NCI-H446 treated with DMSO at 0.1 percent for 48 hours (cell line): ENCODE results near the gene ZNF618.

Experiments
- DNase-seq: peaks from one replicate; lab custom pipeline; 2025; lab: John Stamatoyannopoulos, UW

The ZNF618 gene

DNA sequence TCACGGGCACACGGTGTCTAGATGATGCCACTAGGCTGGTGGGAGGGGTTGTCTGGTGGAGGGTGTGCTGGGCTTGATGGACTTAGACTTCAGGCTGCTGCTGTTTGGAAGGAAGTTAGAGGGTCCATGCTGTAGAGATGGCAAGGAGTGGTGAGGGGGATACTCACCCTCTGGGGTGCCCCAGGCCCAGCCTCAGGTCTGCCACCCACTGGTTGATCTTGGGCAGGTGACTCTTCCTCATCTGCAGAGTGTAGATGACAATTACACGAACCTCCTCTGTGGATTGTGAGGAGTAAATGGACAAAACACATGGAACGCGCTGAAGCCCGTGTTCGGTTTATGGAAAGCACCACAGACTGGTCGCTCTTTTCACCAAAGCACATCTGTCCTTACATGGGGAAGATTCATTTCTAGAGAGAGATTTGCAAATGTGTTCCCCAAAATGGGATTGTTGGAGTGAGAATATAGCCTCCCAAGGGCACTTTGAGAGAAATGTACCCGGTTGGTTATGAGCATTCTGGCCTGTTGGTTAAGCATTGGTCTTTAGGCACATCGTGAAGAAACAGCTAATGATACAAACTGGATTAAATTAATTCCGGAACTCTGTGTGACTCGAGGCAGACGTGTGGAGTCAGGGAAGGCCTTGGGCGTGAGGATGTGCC, 58.2 kb downstream of the ZNF618 start:
- no peak for DNase-seq

DNA sequence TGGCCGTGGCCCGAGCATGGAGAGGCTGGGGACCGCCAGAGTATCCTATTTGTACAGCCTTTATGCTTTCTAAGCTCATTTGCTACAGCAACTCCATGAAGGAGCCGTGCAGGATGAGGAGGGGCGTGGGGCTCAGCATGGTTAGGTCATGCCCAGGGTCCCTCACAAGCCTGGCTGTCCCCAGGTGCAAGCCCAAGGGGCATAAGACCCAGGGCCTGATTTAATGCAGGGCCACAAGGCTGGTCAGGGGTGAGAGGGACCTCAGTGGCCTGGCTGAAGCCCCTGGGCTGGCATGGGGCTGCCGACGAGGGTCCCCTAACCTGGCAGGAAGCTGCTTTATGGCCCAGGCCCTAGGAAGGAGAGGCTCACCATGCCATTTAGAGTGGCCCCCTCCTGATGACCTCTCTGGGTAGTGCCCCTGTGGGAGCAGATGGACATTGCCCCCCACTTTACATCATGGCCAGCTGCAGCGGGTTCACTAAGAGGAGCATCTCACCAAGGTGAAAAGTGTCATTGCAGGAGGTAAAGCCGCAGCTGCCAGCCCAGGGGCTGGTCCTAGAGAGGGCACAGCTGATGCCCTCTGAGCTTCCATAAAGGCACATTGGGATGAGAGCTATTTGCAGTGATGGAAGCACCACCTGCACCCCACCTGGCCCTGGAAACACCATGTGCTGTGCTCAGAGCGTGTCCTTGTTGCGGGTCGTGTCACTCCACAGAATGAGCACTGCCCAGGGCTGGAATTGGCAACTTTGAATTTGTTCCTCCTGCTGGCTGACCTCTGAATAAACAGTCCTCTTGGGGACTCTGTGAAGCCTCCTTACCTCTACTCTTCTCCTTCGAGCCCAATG, 58.9 kb downstream of the ZNF618 start:
- DNase-seq = no peak

DNA sequence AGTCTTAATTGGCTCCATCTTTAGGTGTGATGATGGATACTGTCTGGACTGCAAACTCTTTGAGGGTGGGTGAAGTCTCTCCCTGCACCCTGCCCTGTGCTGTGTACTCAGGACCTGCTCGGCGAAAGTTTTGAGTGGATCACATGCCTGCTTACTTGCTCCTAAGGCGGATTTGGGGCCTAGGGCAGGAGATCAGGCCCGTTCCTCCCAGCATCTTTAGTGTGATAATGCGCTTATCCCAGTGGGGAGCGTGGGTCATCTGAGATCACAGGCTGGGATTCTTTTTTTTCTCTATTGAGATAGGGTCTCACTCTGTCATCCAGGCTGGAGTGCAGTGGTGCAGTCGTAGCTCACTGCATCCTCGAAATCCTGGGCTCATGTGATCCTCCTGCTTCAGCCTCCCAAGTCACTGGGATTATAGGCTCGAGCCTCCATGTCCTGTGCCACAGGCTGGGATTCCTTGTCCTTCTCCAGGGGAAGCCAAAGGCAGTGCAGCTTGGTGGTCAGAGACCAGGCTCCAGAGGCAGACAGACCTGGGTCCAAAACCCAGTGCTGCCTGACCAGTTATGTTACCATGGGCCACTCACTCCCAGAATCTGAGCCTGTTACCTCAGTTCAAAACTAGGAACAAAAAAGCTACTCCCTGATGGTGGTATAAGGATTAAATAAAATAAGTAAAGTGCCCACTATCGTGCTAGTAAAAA, 59.7 kb downstream of the ZNF618 start:
- DNase-seq = no peak

DNA sequence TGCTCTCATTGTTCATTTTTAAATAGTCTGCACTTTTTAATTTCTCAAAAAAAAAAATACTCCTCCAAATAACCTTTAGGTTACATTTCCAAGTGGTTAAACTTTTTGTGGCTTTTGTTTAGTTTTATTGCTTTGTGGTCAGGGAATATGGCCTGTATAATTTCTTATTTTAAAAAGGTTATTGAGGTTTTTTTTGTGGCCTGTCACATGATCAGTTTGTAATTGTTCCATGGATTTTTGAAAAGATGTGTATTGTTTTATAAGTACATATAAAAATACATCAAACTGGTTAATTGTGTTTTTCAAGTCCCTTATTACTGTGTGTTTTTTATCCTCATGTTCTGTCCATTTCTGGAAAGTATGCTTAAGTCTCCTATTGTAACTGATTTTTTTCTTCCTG, 64.0 kb downstream of the ZNF618 start:
- DNase-seq = no peak

DNA sequence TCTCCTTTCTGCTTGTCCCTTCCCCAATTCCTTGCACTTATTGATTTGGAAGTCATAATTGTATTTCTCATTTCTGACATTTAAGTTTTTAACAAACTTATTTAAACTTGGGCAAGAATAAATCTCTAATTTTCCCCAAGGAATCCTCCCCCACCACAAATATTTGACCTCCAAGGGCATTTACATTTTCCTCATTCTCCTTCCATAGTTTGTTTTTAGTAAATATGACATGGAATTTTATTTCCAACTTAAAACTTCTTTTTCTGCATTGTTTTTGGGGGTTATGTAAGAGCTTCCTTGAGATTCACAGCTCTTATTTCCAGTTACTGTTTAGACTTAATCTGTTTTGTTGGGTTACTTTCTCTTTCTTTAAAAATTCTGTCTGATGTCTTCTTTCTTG, 64.9 kb downstream of the ZNF618 start:
- no peak for DNase-seq

DNA sequence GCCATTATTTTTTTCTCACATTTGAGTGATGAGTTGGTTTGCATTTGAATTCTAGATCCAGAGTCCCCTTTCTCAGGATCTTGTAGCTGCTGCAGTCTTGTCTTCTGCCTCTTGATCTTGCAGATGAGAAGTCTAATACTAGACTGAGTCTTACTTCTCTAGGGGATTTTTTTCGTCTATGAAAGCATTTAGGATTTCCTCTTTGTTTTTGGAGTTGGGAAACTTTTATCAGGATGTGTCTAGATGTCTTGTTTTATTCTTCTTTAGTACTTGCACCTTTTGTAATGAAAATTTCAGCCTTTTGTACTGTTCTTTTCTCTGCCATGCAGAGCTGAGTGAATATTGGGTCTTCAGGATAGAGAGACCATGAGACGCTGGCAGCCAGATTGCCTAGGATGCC, 65.4 kb downstream of the ZNF618 start:
- no peak for DNase-seq

DNA sequence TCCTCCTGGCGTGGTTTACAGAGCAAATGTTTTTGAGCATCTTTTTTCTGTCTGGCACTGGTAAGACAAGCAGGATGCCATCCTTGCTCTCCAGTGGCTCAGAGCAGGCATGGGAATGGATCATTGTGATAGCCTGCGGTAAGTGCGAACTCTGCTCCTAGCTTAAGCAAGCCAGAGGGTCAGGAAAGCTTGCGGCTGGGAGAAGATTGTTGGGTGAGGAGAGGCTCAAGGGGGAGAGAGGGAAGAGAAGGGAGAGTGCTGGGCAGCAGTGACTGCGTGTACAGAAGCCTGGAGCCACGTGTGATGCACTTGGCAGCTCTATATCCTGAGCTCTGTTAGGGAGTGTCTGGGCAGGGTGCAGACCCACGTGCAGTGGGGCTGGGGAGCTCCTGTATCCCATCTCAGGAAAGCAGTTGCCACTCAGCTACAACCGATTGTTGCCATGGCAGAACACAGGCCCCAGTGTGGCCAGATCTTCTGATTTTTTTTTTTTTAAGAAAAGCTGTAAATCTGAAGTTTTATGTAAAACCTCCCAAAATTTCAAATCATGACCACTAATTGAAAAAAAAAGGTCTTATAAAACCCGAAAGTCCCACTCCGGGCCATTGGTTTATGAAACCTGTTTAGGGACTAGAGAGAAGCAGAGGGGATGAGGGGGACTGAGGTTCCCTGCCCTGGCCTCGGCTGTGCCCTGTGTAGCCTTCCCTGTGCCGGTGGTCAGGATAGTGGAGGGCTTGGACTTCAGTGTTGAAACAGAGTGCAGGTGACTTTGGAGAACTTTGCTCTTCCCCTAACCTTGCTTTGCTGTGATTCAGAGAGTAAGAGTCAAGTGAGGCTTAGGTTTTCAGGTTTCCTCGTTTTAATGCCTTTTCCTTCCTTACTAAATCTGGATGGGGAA, 67.3 kb downstream of the ZNF618 start:
- DNase-seq = no peak

DNA sequence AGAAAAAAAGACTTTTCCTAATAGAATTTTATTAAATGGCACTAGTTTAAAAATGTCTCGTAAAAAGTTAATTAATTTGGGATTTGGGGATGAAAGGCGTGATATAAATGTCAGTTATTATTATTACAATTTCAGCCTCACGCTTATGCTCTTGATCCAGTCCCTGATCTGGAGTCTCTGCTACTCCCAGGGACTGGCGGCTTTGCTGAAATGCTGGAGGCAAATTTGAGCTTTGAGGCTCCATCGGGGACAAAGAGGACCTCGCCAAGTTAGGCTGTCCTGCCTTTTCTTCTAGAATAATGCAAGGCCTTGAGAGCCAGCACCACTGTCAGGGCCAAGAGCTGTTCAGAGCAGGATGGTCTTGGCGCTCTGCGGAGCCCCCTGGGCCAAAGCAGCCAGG, 69.7 kb downstream of the ZNF618 start:
- DNase-seq = no peak

DNA sequence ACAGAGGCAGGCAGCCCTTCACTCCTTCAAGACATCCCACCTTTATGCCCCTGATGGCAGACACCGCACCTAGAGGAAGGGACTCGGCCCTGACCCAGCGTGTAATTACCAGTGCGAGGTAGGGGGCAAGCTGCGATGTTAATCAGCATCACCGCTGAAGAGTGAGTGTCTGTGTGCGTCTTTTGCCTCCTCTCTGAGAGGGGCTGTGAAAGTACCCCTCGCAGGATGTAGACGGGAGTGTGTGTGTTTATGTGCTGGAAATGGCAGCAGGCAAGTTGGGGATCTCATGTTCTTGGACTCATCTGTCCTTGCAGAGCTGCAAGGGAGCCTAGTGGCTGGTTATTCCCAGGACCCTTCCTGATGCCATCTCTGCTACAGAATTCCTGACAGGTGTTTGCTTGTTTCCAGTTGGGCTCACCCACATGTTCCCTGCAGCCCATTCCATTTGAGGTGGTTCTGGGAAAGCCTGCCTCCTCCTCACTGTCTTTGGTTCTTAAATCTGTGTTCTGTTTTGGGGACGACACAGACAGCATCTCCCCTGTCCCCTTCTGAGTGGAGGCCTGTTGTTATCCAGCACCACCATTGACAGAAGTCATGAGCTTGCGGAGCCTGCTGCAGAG, 70.5 kb downstream of the ZNF618 start:
- no peak for DNase-seq

DNA sequence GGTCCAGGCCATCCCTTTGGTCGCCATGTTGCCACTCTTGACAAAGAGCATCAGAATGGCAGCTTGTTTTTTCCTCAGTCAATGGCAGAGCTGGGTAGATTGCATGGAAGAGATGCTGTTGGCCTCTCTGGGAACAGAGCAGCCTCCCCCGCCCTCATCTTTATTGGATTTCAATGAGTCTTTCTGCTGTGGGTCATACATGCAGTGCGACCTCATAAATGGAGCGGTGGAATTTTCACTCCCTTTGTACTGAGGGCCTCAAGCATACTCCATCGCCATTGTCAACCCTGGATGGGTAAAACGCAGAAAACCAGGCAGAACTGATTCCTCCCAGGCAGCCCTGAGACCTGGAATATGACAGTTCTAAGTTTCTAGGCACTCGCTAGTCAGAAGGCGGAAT, 71.8 kb downstream of the ZNF618 start:
- DNase-seq = no peak

DNA sequence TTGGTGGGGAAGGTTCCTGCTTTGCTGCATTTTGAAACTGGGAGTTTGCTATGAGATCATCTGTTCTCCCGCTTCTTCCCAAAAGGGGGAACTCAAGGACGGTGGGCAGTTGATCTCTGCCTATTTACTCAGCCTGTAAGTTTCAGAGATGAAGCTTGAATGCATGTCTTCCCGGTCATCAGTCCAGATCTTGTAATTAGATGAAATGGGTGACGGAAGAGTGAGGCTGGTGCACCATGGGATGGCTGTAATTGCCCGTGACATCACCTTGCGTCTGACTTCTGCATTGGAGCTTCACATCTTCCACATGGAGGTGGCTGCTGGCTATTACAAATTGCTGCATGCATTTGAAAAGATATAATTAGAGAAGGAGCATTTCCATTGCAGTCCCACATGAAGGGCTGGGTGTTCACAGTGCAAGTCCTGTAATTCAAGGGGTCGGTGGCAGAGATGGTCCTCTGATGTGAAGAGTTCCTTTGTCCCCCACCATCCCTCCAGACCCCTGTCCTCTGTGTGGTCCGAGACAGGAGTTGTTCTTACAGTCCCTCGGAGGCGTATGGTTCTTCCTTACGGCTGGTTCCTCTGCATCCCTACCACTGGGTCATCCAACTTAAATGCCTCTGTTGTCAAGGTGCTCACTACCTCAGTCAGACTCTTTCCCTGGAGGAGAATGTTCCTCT, 72.9 kb downstream of the ZNF618 start:
- no peak for DNase-seq

DNA sequence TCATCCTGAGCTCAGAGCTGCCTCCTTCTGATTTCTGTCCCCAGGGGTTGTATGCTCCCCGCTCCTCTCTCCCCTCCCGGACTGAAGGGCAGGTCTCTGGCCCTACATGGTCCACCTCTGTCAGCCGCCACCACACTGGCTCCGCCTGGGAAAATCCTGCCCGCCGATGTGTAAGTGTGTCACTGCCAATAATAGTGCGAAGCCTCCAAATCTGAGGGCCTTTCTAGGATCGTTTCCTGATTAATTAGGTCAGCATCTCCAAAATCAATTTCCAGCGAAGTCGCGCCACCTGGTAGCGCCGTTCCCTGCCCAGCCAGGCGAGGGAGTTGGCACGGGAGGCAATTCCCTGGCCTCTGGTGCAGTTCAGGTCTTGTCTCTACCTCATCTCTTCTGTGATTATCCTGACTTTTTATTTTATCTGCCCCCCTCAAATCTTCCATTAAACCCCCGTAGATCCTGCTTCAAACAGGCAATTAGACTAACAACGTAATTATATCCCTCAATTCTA, 73.5 kb downstream of the ZNF618 start:
- DNase-seq = no peak

DNA sequence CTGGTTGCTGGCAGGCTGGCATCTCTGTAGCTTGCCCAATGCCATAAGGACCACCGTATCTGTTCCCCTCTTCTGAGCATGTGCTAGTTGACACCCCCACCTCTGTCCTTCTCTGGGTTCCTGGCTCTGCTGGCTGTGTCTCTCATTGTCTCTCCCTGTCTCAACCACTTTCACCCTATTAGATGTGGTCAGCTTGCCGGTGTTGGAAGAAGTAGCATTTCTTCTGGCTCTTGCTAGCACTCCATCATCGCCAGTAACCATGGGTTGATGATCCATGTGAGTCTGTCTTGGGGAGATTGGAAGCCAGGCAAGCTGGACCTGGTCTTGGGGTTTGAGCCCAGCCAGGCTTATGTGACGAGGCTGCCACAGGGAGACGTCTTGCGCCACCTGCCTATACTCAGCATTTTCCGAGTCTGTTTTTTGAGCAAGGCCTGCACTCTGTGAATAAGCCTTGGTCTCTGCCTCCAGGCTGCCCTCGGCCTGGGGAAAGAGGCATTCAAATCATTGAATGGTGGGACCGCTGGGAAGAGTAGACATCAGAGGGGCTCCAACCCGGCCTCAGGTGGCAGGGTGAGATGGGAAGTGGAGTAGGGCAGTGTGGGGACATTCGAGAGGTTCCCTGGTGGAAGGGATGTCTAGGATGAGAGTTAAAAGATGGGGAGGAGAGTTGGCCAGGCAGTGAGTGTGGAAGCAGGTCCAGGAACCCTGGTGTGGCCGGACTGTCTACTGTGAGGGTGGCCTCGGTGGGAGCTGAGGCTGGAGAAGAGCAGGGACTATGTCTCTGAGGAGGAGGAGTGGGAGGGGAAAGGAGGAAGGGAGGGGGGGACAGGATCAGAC, 74.3 kb downstream of the ZNF618 start:
- no peak for DNase-seq

DNA sequence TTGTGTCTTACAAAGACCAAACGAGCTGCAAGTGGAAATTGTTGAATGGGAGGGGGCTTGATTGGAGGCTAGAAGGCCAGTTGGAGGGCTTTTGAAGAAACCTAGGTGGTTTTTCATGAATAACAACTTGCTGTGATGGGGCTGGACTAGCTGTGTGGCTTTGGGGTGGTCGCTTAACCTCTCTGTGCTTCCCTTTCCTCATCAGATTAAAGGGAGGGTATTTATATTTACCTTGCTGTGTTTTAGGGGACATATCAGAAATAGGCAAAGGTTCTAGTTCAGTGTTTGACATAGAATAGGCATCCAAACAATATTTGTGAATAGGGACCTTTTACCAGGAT, 74.9 kb downstream of the ZNF618 start:
- no peak for DNase-seq

DNA sequence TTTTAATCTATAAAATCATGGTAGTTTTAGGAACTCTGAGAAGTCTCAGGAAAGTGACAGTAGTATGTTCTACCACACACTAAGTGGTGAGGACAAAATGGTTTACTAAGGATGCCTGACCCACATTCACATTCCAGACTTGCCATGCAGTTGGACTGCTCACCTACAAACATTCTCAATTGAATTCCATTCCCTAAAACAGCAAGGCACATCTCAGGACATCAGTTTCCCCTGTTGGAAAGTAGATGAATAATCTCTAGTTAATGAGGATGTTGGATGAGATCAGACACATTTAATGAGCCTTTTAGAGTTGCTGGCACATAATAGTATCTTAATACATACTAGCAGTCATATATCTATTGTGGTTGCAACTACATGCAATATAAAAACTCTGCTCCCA, 76.6 kb downstream of the ZNF618 start:
- no peak for DNase-seq

DNA sequence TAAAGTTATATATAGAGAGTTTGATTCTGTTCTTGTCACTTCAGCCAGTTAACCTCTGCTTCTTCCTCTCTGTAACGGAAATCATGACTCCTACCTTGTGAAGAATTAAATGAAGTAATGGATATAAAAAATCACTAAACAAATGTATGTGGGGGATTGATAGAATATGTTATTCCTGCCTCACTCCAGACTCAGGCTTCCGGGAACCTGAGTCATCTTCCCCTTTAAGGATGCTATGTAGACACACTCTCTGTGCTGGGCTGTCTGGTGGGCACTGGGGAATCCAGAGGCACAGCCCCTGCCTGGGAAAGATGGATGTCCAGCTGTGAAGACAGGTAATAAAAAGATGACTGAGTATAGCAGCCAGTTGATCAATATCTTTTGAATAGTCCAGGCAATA, 77.4 kb downstream of the ZNF618 start:
- DNase-seq = no peak

DNA sequence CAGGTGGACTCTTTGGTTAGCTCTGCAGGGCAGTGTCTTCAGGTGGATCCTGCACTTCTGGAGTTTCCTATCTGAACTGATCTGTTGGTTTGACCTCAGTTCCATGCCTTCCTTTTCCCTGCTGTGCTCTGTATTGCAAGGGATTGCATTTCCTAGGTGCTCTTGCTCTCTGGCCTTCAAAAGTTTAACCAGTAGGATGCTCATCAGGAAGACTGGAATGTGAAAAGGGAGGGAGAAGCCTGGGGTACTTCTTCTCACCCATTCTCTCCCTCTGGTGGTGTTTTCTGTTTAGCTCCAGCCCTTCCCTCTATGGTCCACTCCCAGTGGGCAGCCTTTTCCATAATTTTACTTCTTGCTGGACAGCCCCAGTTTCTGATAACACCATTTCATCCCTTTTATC, 78.5 kb downstream of the ZNF618 start:
- DNase-seq = no peak

DNA sequence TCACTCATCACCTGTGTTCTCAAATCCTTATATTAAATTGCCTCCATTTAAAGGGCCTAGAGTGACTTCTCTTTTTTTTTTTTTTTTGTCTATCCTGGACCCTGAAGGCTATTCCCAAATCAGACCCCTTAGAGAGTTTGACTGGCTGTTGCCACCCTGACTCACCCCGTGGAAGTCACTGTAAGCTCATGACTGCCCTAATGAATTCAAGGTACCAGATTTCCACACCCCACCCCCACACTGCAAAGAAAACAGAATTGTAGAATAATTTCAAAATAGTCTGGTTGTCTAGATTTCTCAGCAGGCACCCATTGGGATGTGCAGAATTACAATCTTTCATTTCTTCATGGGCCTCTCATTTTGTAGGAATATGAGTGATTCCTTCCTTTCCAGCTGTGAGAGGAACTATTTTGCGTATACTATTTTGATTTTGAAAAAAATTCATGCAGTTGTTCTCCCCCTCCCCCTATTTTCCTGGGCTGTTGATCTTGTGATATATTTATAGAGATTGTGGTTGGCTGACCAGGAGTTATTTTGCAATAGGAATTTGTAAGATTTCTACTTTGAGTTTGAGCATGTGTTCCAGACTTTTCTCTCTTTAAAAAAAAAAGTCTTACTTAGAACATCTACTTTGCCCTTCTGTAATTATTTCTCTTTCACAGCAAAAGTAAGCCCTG, 79.1 kb downstream of the ZNF618 start:
- DNase-seq = no peak

DNA sequence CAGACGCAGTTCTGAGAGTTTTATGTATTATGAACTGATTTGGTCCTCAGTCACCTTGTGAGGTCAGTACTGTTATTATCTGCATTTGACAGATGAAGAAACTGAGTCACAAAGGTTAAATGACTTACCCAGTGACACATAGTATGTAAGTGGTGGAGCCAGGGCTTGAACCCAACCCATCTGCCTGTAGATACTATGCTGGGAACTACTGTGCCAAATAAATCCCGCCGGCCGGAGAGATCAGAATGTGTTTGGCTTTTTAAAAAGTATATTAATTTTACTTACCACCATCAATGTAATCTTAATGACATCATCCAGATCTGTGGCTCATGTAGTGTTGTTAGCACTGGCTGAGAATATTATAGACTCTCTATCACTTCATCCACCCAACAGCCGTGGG, 80.8 kb downstream of the ZNF618 start:
- no peak for DNase-seq
